Lower lobe of right lung (tissue), 2 donors: ENCODE measurements around the gene MCRIP2. TPM values are rescaled to one million over a fixed set of nuclear protein-coding genes. Genes with fewer than 3 reads are reported as not detected.
"Not testable (repeated sequence)": the region's sequence is repeated elsewhere in the genome, so short reads cannot be mapped to it uniquely, and the experiment has no call there.

Experiments used
- ATAC-seq, 2 donors: fragments of 200-7000 bp; cut with Tn5 transposase; one replicate each; pipeline ENCODE4 v1.9.1; 2020 to 2022; ENCODE audit warnings: mild to moderate bottlenecking in 2 of 2, moderate library complexity in 2 of 2
- DNase-seq: peaks from one replicate; pipeline ENCODE4 v3.0.0-alpha.2; 2020
- H3K27ac ChIP-seq: fragments of 200-600 bp; one replicate; pipeline ENCODE4 v1.8.0; 2022
- H3K27me3 ChIP-seq: fragments of 200-600 bp; one replicate; pipeline ENCODE4 v1.8.0; 2022; ENCODE audit warnings: low read depth
- H3K36me3 ChIP-seq: fragments of 200-600 bp; one replicate; pipeline ENCODE4 v1.8.0; 2022; ENCODE audit warnings: mild to moderate bottlenecking
- H3K4me1 ChIP-seq: fragments of 200-600 bp; one replicate; pipeline ENCODE4 v1.8.0; 2022
- H3K4me3 ChIP-seq: fragments of 200-600 bp; one replicate; pipeline ENCODE4 v1.8.0; 2022; ENCODE audit warnings: mild to moderate bottlenecking
- H3K9me3 ChIP-seq: fragments of 200-600 bp; one replicate; pipeline ENCODE4 v1.8.0; 2022
- CTCF ChIP-seq: fragments of 200-600 bp; IDR thresholded peaks from one replicate; pipeline ENCODE4 v1.8.0; 2022; ENCODE audit warnings: antibody characterized with exemption, mild to moderate bottlenecking
- intact Hi-C: fragments of 100-400 bp; cut with DNase I; formaldehyde crosslinking; loops from one replicate; pipeline ENCODE4 v1.11.0; 2022
- total RNA-seq: library from RNA; stranded (reverse); fragmentation: NEBNext Ultra II Directional; extraction: Animal tissue kit (Norgen Biotek cat#: 25700); gene quantifications from one replicate; pipeline ENCODE4 v1.2.1, GENCODE V29; 2021
- donor health status: DM: no; HTN: yes; CAD: no; lungs with severe emphysema.

The MCRIP2 gene
- total RNA-seq, 1 donor from 2014 or later, result 47.7 TPM

DNA sequence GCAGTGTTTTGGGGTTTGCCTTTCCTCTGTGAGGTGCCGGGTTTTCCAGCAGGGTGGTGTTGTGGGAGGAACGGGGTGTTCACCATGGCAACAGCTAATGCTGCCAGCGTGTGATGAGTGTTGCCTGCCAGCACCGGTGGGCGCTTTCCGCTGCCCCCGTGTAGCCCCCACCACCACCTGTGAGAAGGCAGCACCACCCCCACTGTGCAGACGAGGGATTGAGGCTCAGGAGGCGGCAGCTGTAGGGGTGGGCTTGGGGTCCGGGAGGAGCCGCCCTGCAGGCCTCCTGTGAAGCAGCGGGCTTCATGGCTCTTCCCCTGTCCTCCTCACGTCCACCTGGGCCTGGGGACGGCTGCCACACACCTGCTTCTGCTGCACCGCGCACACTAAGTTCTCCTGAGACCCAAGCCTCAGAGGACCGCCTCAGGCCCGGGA is 46.5 kb upstream of the MCRIP2 start:
- H3K4me1 ChIP-seq, result peaks cover 63% of the 10 kb centered on the region
- no peaks in the 10 kb centered on the region for H3K9me3 ChIP-seq
- DNase-seq (no peak), ATAC-seq (no peak)
- TF ChIP-seq CTCF, result no peak
- no peak overlapping the region for H3K4me3 ChIP-seq
- H3K36me3 ChIP-seq, result peaks cover 15% of the 10 kb centered on the region
- no peak overlapping the region for H3K27ac ChIP-seq
- intact Hi-C loops, result no loop called here
- no peaks in the 10 kb centered on the region for H3K27me3 ChIP-seq

DNA sequence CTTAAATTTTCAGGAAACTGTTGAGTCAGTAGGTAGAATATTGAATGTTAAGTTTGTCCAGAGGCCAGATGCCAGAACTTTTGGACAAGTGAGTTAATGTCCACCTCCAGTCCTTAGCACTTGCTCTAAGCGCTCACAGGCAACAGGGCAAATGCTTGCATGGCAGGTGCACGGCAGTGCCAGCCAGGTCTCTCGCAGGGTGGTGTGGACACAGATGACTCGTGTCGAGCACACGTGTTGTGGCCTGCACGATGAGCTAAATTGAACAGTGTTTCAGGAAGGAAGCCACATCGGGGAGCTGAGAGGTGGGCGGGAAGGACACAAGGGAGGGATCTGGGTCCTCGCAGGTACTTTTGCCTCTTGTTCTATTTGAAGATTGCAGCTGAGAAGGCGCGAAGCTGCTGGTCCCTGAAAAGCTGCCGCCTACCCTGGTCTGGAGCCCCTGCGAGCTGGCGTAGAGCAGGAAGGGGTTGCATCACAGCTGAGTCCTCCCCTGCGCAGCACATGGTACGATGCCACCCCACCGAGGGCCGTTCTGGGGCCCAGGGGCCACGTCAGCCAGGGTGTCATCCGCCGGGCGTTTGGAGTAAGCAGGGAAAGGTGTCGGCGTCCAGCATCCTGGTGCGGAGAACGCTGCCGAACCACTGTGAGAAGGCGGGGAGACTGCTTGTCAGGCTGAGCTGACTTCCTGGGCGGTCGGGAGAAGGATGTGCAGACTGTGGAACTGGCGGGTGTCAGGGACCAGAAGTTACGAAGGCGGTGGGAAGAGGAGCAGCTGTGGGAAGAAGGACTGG is 45.5 kb upstream of the MCRIP2 start:
- Histone ChIP-seq H3K4me3 (no peak overlapping the region), H3K36me3 (peaks cover 23% of the 10 kb centered on the region), H3K27me3 (no peaks in the 10 kb centered on the region), H3K4me1 (peaks cover 57% of the 10 kb centered on the region), H3K9me3 (no peaks in the 10 kb centered on the region), H3K27ac (no peak overlapping the region)
- intact Hi-C loops, result no loop called here
- no peak for TF ChIP-seq CTCF
- DNase-seq (peak; percentile 42), ATAC-seq (no peak)

- intact Hi-C loops, result no loop called here
- Histone ChIP-seq H3K27ac (no peak overlapping the region), H3K27me3 (no peaks in the 10 kb centered on the region), H3K36me3 (peaks cover 25% of the 10 kb centered on the region), H3K9me3 (no peaks in the 10 kb centered on the region), H3K4me1 (peaks cover 51% of the 10 kb centered on the region), H3K4me3 (no peak overlapping the region)
- TF ChIP-seq CTCF, result no peak
- no peak for DNase-seq
- ATAC-seq, result no peak
These were observed 44.9 kb upstream of the MCRIP2 start for GRCh38 chr16:596736-597060.

DNA sequence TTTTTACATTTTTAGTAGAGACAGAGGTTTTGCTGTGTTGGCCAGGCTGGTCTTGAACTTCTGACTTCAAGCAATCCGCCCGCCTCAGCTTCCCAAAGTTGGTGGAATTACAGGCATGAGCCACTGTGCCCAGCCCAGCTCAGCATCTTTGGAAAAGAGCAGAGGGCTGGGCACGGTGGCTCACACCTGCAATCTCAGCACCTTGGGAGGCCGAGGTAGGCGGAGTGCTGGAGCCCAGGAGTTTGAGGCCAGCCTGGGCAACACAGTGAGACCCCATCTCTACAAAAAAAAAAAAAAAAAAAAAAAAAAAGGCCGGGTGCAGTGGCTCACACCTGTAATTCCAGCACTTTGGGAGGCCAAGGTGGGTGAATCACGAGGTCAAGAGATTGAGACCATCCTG is 44.0 kb upstream of the MCRIP2 start:
- H3K9me3 ChIP-seq, H3K27ac ChIP-seq, DNase-seq, ATAC-seq, intact Hi-C loops, H3K27me3 ChIP-seq, H3K4me3 ChIP-seq: not testable (repeated sequence)
- H3K4me1 ChIP-seq, result peaks cover 41% of the 10 kb centered on the region
- peaks cover 25% of the 10 kb centered on the region for H3K36me3 ChIP-seq

GRCh38 chr16:598823-599739 is 42.5 kb upstream of the MCRIP2 start:
- Histone ChIP-seq H3K27me3 (no peaks in the 10 kb centered on the region), H3K9me3 (no peaks in the 10 kb centered on the region), H3K36me3 (peaks cover 25% of the 10 kb centered on the region), H3K4me1 (peaks cover 27% of the 10 kb centered on the region), H3K27ac (no peak overlapping the region), H3K4me3 (no peak overlapping the region)
- ATAC-seq (no peak), DNase-seq (no peak)
- intact Hi-C loops, result no loop called here
- TF ChIP-seq CTCF, result no peak

- TF ChIP-seq CTCF, result no peak
- H3K9me3 ChIP-seq, result no peaks in the 10 kb centered on the region
- no peak overlapping the region for H3K4me3 ChIP-seq
- intact Hi-C loops, result no loop called here
- no peaks in the 10 kb centered on the region for H3K27me3 ChIP-seq
- H3K36me3 ChIP-seq, result peaks cover 25% of the 10 kb centered on the region
- H3K27ac ChIP-seq, result no peak overlapping the region
- ATAC-seq (no peak), DNase-seq (no peak)
- H3K4me1 ChIP-seq, result peaks cover 10% of the 10 kb centered on the region
These were observed 40.8 kb upstream of the MCRIP2 start for GRCh38 chr16:600781-601180.
